Osteoblast (primary cell): ENCODE data around the gene UQCC5. TPM values are rescaled to one million over a fixed set of nuclear protein-coding genes. Genes with fewer than 3 reads are reported as not detected.

ENCODE experiments used
- DNase-seq: peaks from one replicate; pipeline ENCODE4 v3.0.0; 2011; ENCODE audit warnings: low spot score, mixed read lengths; ENCODE audit not compliant: insufficient read length; ENCODE audit errors: missing footprints
- H2AFZ ChIP-seq: 2 replicates; pipeline ENCODE4 v1.6.0; 2011; ENCODE audit warnings: mild to moderate bottlenecking, low read length
- H3K27ac ChIP-seq: 2 replicates; pipeline ENCODE4 v1.5.1; 2011; ENCODE audit warnings: mild to moderate bottlenecking, low read depth, low read length, moderate library complexity
- H3K27me3 ChIP-seq: 2 replicates; pipeline ENCODE4 v1.6.0; 2012; ENCODE audit warnings: mild to moderate bottlenecking, control low read depth, inconsistent platforms, low read length, moderate library complexity; ENCODE audit not compliant: insufficient read depth
- H3K36me3 ChIP-seq: 2 replicates; pipeline ENCODE4 v1.5.1; 2011; ENCODE audit warnings: mild to moderate bottlenecking, low read length, control low read depth, moderate library complexity; ENCODE audit not compliant: insufficient read depth
- H3K4me1 ChIP-seq: 2 replicates; pipeline ENCODE4 v1.5.1; 2011; ENCODE audit warnings: mild to moderate bottlenecking, low read length, control low read depth, moderate library complexity; ENCODE audit not compliant: insufficient read depth
- H3K4me2 ChIP-seq: 2 replicates; pipeline ENCODE4 v1.6.0; 2011; ENCODE audit warnings: mild to moderate bottlenecking, low read length; ENCODE audit not compliant: insufficient read depth
- H3K4me3 ChIP-seq: fragments of 200-600 bp; sonication (generic); 3 replicates; pipeline ENCODE4 v1.5.1; 2012; ENCODE audit warnings: mild to moderate bottlenecking, low read length, inconsistent platforms; ENCODE audit not compliant: insufficient read depth
- H3K79me2 ChIP-seq: 2 replicates; pipeline ENCODE4 v1.6.0; 2012; ENCODE audit warnings: mild to moderate bottlenecking, low read length, control low read depth, inconsistent platforms; ENCODE audit not compliant: insufficient read depth
- H3K9me3 ChIP-seq: 2 replicates; pipeline ENCODE4 v1.5.1; 2011; ENCODE audit warnings: low read depth, low read length, control low read depth
- H4K20me1 ChIP-seq: 2 replicates; pipeline ENCODE4 v1.6.0; 2012; ENCODE audit warnings: mild to moderate bottlenecking, low read length, control low read depth; ENCODE audit not compliant: insufficient read depth
- total RNA-seq: library from RNA; depleted of rRNA; stranded (reverse); fragments of >200 nt; gene quantifications from 2 replicates; pipeline ENCODE4 v1.2.3, GENCODE V29; 2012
- TF ChIP-seq, protein P1 (sequence below): IDR thresholded peaks from 2 replicates; pipeline ENCODE4 v1.5.1; 2011; ENCODE audit warnings: mild to moderate bottlenecking, low read depth, low read length, moderate library complexity; ENCODE audit errors: extremely low read depth

UQCC5 gene
- total RNA-seq, 1 donor, result 8.3 TPM

DNA sequence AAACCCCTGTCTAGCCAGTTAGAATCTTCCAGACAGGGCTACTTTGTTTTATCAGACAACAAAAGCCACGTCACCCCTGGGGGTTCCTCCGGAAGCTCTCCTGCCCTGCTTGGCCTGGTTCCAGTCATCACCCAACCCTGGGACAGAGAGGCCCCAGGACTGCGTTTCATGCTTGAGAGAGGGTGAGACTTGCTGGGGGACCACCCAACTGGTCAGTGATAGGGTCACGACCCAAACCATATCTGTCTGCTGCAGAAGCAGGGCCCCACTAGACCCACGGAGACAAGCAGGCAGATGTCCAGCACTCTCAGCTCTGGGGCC, 3.9 kb upstream of the UQCC5 start:
- peak overlapping the region; percentile 58 for H3K27ac ChIP-seq
- no peaks in the 10 kb centered on the region for H3K9me3 ChIP-seq
- H3K4me1 ChIP-seq, result peaks cover 45% of the 10 kb centered on the region
- H3K36me3 ChIP-seq, result peaks cover 21% of the 10 kb centered on the region
- H3K27me3 ChIP-seq, result no peaks in the 10 kb centered on the region
- H3K79me2 ChIP-seq, result peaks cover 55% of the 10 kb centered on the region
- peak overlapping the region; percentile 79 for H3K4me3 ChIP-seq
- peak overlapping the region; percentile 65 for H2AFZ ChIP-seq
- DNase-seq, result peak; percentile 97
- H3K4me2 ChIP-seq, result peak overlapping the region; percentile 95
- TF ChIP-seq, protein P1, sequence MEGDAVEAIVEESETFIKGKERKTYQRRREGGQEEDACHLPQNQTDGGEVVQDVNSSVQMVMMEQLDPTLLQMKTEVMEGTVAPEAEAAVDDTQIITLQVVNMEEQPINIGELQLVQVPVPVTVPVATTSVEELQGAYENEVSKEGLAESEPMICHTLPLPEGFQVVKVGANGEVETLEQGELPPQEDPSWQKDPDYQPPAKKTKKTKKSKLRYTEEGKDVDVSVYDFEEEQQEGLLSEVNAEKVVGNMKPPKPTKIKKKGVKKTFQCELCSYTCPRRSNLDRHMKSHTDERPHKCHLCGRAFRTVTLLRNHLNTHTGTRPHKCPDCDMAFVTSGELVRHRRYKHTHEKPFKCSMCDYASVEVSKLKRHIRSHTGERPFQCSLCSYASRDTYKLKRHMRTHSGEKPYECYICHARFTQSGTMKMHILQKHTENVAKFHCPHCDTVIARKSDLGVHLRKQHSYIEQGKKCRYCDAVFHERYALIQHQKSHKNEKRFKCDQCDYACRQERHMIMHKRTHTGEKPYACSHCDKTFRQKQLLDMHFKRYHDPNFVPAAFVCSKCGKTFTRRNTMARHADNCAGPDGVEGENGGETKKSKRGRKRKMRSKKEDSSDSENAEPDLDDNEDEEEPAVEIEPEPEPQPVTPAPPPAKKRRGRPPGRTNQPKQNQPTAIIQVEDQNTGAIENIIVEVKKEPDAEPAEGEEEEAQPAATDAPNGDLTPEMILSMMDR, result no peak
- peaks cover 46% of the 10 kb centered on the region for H4K20me1 ChIP-seq

- Histone ChIP-seq H4K20me1 (peaks cover 51% of the 10 kb centered on the region), H3K27me3 (no peaks in the 10 kb centered on the region), H3K36me3 (peaks cover 16% of the 10 kb centered on the region), H3K4me1 (peaks cover 51% of the 10 kb centered on the region), H3K9me3 (no peaks in the 10 kb centered on the region), H2AFZ (peak overlapping the region; percentile 65), H3K4me3 (peak overlapping the region; percentile 79), H3K27ac (peak overlapping the region; percentile 58), H3K4me2 (peak overlapping the region; percentile 95), H3K79me2 (peaks cover 60% of the 10 kb centered on the region)
- DNase-seq, result peak; percentile 96
- TF ChIP-seq, protein P1, result no peak
Measured at GRCh38 chr3:52532838-52533622, 3.4 kb upstream of the UQCC5 start.

DNA sequence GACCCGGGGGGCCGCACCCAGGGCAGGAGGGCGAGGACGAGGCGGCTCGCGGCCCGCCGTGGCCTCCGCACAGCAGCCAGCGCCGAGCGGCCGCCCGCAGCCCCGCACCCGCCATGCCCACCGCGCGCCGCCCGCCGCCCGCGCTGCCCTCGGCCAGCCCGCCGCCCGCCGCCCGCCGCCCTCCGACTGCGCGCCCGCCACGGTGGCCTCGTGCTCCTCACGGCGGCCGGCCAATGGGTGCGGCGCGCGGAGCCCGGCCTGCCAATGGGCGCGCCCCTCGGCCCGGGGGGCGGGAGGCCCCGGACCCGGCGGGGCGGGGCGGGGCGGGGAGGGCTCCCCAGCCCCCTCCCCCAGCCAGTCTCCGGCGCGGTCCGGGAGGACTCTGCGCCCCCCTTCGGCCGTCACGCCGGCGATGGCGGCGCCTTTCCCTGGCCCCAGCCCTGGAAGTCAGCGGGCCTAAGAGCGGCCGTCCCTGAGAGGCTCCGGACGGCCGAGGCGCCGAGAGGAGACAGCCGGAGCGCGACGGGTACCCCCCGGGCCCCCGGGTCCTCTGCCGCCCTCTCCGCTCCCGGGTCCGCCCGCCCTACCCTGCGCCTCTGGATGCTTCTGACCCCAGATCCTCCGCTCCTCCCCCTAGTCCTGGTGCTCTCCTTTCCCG, 2.7 kb upstream of the UQCC5 start, which contains the start of gene NT5DC2:
TSS of gene NT5DC2 (minus strand) at position 235 of the 658 bp plus-strand sequence. CDS start at position 115, 120 bp downstream.
- Histone ChIP-seq H3K4me3 (peak within 1 kb of the TSS; percentile 79), H3K27me3 (no peaks in the 10 kb centered on the region), H3K79me2 (peaks cover 67% of the 10 kb centered on the region), H3K9me3 (no peaks in the 10 kb centered on the region), H3K36me3 (peaks cover 10% of the 10 kb centered on the region), H3K27ac (peak within 1 kb of the TSS; percentile 60), H3K4me1 (peaks cover 58% of the 10 kb centered on the region), H2AFZ (peak within 1 kb of the TSS; percentile 65), H3K4me2 (peak within 1 kb of the TSS; percentile 95), H4K20me1 (peaks cover 52% of the 10 kb centered on the region)
- TF ChIP-seq, protein P1, result no peak
- DNase-seq, result peak; percentile 99
